Measurements from ENCODE around the gene MDH1.

Gene MDH1

DNA sequence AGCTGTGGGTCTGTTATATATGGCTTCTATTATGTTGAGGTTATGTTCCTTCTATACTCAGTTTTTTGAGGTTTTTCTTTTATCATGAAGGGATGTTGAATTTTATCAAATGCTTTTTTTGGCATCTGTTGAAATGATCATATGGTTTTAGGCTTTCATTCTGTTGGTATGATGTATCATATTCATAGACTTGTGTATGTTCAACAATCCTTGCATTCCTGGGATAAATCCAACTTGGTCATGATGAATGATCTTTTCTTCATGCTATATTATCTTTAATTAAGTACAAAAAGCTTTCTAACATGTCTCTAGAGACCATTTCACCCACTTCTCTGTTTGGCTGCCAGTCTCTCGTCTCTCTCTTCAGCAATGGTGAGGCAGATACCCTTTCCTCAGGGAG lies 54.2 kb downstream of the MDH1 start:
- DNase-seq, result no peak

DNA sequence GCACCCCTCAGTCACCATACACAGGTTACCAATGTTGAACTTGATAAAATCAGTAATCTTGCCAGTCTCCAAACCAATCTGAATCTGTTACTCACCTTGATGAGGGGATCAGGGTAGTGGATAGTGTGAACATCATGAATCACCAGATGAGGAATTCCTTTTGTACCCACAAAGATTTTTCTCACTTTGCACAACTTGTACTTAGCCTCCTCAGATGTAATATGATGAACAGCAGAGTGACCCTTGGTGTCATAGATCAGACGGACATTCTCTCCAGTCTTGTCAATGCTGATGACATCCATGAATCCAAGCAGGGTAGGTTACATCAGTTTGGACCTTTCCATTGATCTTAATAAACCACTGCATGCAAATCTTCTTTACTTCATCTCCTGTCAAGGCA lies 54.7 kb downstream of the MDH1 start:
- DNase-seq, result no peak

DNA sequence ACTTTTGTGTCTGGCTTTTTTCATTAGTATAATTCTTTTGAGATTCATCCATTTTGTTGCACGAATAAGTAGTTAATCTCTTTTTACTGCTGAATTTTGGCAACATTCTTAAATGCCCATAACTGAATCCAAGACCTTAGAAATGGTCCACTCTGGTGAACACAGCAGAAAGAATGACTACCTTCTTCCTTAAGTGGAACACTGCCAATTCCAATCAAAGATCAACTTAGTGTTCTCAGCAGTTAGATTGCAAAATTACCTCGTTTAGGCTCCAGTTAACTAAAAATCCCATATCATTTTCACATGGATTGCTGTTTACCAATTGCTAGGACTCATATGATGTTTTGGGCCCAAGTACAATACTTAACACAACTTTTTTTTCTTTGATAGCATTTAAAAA lies 59.9 kb downstream of the MDH1 start:
- DNase-seq, result no peak

DNA sequence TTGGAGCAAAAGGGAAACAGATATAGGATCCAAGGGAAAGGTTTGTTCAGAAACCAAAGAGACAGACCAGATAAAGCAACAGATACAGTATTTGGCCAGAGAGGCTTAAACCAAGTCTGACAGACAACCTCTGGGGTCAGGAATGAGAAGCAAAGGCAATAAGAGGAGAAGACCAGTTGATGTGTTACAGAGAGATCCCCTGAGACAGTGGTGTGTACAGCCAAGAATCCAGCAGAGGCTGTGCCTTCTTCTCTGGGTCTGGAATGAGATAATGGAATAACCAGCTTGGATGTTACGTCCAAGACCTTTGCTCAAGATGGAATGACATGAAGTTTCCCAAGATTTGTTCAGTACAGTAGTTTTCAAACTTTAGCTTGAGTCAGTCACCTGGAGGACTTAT lies 61.1 kb downstream of the MDH1 start:
- DNase-seq, result no peak

DNA sequence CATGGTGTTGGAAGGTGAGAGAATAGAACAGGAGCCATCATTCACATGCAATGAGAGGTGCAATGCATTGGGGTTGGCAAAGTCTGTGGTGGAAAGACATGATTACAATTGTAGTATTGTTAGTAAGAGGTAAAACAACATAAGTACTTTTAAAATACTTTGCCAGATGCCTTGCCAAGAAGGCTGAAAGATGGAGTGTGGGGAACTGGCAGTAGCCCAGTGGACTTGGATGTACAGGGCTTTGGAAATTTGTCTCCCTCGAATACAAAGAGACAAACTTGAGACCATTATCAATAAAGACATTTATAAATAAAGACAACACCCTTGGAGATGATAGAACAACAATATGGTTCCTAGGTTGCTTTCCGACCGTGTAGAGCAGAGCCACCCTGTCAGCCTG lies 62.0 kb downstream of the MDH1 start:
- DNase-seq, result no peak

DNA sequence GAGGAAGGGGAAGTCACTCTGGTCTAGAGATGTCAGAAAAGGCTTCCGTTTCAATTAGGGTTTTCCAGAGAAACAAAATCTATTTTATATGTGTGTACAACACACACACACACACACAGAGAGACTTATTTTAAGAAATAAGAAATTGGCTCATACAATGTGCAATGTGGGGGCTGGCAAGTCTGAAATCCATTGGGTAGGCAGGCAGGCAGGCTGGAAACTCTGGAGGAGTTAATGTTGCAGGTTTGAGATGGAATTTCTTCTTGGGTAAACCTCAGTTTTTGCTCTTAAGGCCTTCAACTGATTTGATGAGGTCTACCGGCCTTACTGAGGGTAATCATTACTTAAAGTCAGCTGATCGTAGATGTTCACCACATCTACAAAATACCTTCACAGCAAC lies 62.6 kb downstream of the MDH1 start:
- no peak for DNase-seq

DNA sequence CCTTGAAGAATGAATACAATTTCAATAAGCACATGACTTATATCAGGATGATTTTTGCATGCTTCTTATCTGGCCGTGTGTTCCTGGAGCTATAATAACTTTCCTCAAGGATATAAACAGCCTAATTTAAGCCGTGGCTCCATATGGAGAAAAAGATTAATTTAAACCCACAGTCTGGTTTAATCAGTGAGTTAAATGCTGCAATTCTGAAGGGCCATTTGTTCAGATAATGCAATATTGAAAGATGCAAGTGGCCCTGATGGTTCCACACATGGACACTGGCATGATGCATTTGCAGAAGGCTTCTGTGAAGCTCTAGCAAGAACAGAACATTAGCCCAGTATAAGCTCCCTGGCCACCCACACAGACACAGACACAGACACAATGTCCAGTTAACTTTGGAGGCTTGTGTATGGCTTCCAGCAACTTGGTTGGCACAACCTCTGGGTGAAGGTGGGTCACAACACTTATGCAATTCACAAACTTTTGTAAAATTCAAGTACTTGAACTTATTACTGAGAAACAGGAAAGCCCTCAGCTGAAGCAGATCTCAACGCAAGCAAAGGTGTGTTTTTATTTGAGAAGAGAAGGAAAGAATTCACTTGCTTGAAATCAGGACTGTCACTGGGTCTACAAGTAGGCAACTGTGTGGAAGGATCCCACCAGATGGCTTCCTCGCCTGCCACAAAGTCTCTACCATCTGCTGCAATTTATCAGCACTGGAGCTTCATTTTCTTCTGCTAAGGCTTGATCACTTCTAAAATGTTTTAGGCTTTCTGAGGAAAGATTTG lies 63.3 kb downstream of the MDH1 start:
- peak; percentile 47 for DNase-seq

DNA sequence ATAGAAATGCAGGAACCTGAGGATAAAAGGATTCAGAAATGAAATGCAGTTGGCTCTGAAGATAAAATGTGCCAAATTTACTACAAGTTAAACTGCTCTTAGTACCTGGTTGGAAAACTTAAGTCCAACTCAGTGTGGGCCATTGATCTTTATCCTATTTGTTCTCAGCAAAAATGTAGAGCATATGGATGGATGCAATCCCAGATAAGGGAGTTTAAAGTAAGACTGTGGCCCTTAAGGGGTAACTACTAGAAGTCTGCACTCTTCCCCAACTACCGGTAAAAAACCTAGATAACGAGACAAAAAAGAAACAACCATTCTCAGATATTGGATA lies 63.9 kb downstream of the MDH1 start:
- DNase-seq, result no peak

DNA sequence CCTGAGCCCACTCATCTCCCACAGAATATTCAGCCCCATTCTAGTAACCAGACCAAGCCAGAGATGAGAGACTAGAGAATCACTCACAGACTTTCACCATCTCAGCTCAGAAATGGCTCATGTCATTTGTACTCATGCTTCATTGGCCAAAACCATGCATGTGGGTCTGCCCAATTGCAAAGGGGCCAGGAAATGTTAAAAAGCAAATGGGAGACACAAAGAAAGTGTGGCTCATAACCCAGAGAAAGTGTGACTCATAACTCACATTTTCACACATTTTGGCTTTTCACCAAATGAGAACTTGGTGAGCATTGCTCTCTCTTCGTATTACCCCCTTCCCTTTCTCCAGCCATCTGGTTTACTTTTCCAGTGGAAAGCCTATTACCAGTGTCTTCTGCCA lies 66.2 kb downstream of the MDH1 start:
- no peak for DNase-seq
